Measurements from ENCODE around the gene PRM2.

PRM2 gene

GRCh38 chr16:11234884-11235702 lies 41.2 kb downstream of the PRM2 start:
- ChIA-PET POLR2A (no interaction called here), CTCF (interaction anchor here (1.6 to 1.8 kb wide), 2 partner anchors 11 to 29 kb away, joined by 3 to 5 read pairs; no protein-coding TSS in a partner anchor)
- DNase-seq (ENCODE audit: extremely low spot score), result no peak
- TF ChIP-seq CTCF (IDR thresholded peaks at IDR 0.05; ENCODE audit: control extremely low read depth, extremely low read depth, low read depth, missing control alignments), result no peak

DNA sequence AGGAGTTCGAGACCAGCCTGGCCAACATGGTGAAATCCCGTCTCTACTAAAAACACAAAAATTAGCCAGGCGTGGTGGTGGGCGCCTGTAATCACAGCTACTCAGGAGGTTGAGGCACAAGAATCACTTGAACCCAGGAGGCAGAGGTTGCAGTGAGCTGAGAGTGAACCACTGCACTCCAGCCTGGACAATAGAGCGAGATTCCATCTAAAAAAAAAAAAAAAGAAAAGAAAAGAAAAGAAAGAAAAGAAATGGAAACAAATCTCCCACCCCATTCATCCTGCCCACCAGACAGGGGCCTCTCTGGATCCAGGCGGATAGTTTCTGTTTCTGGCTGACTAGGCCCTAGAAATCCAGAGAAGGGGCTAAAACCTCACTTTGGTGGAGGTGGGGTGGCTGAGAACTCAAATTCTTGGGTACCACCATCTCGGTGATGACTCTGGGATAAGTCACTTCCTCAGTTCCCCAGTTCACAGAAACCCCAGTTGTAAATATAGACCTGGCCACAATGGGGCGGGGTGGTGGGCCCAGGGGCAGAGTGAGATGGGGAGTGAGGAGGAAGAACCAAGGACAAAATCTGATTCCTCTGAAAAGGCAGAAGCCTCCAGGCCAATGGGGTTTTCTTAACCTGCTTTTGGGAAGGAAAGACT lies 42.4 kb downstream of the PRM2 start:
- TF ChIP-seq CTCF (IDR thresholded peaks at IDR 0.05; ENCODE audit: control extremely low read depth, extremely low read depth, low read depth, missing control alignments), result no peak
- POLR2A ChIA-PET, result interaction anchor here (0.9 kb wide), 1 partner anchor 21 kb away, joined by 4 read pairs; no protein-coding TSS in a partner anchor
- no peak for DNase-seq (ENCODE audit: extremely low spot score)
- CTCF ChIA-PET, result interaction anchor here (0.8 to 2.3 kb wide), 5 partner anchors 9 to 28 kb away, joined by 3 to 9 read pairs (median 3); no protein-coding TSS in a partner anchor

GRCh38 chr16:11232852-11233726 lies 43.2 kb downstream of the PRM2 start:
- TF ChIP-seq CTCF (IDR thresholded peaks at IDR 0.05; ENCODE audit: control extremely low read depth, extremely low read depth, low read depth, missing control alignments), result peak; percentile 20
- POLR2A ChIA-PET, result interaction anchor here (0.9 kb wide), 1 partner anchor 22 kb away, joined by 4 read pairs; no protein-coding TSS in a partner anchor
- CTCF ChIA-PET, result interaction anchor here (0.7 to 2.3 kb wide), 7 partner anchors 8 to 123 kb away, joined by 3 to 9 read pairs (median 3); no protein-coding TSS in a partner anchor
- DNase-seq (ENCODE audit: extremely low spot score), result peak; percentile 73

DNA sequence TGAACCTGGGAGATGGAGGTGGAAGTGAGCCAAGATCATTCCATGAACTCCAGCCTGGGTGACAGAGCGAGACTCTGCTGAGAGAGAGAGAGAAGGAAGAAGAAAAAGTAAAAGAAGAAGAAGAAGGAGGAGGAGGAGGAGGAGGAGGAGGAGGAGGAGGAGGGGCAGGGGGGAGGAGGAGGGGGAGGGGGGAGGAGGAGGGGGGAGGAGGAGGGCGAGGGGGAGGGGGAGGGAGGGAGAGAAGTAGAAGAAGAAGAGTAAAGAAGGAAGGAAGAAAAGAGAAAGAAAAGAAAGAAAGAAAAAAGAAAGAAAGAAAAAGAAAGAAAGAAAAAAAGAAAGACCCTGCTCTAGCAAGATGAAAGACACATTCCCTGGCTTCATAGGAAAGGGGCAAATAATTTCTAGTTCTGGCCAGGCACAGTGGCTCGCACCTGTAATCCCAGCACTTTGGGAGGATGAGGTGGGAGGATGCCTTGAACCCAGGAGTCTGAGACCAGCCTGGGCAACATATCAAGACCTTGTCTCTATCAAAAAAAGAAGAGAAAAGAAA lies 43.9 kb downstream of the PRM2 start:
- CTCF ChIA-PET, result interaction anchor here (0.7 to 2.3 kb wide), 3 partner anchors 8 to 124 kb away, joined by 3 to 9 read pairs (median 4); no protein-coding TSS in a partner anchor
- TF ChIP-seq CTCF (IDR thresholded peaks at IDR 0.05; ENCODE audit: control extremely low read depth, extremely low read depth, low read depth, missing control alignments), result no peak
- no peak for DNase-seq (ENCODE audit: extremely low spot score)
- POLR2A ChIA-PET, result no interaction called here

GRCh38 chr16:11231367-11231970 lies 44.8 kb downstream of the PRM2 start:
- ChIA-PET POLR2A (no interaction called here), CTCF (interaction anchor here (1.0 to 1.6 kb wide), 4 partner anchors 11 to 140 kb away, joined by 3 to 5 read pairs (median 3); no protein-coding TSS in a partner anchor)
- no peak for TF ChIP-seq CTCF (IDR thresholded peaks at IDR 0.05; ENCODE audit: control extremely low read depth, extremely low read depth, low read depth, missing control alignments)
- no peak for DNase-seq (ENCODE audit: extremely low spot score)

All from GM10248 (cell line).